RPMI7951 (cell line): Measurements from ENCODE around the gene DNAJB8. TPM values are rescaled to one million over a fixed set of nuclear protein-coding genes. Genes with fewer than 3 reads are reported as not detected.
A peak's percentile ranks its signal among the peaks of the same experiment; 100 is the strongest.

Experiments
- DNase-seq: peaks from one replicate; pipeline ENCODE4 v3.0.0-alpha.2; 2012; ENCODE audit warnings: low read depth
- total RNA-seq: library from RNA; depleted of rRNA; stranded (reverse); fragments of >200 nt; shearing (Covaris generic); gene quantifications from 2 replicates; pipeline ENCODE4 v1.2.3, GENCODE V29; 2014

Gene DNAJB8
- total RNA-seq, 1 experiment from 2014 or later: not detected

GRCh38 chr3:128494367-128494650 lies 27.6 kb upstream of the DNAJB8 start:
- DNase-seq: no peak

- no peak for DNase-seq
Measured at GRCh38 chr3:128493570-128494366, 27.1 kb upstream of the DNAJB8 start.

- no peak for DNase-seq
Measured at GRCh38 chr3:128492671-128493569, 26.2 kb upstream of the DNAJB8 start, which contains the start of gene GATA2. Gene GATA2, minus strand, starts transcription at chr3:128493201. Its CDS starts 6,170 bp downstream, at chr3:128487031.

GRCh38 chr3:128491941-128492670 lies 25.4 kb upstream of the DNAJB8 start:
- DNase-seq: no peak

GRCh38 chr3:128491691-128491940 lies 24.9 kb upstream of the DNAJB8 start:
- DNase-seq: no peak

- no peak for DNase-seq
Measured at GRCh38 chr3:128490915-128491690, 24.4 kb upstream of the DNAJB8 start.

- no peak for DNase-seq
Measured at GRCh38 chr3:128490650-128490914, 23.9 kb upstream of the DNAJB8 start.

GRCh38 chr3:128489927-128490649 lies 23.4 kb upstream of the DNAJB8 start:
- DNase-seq: peak; percentile 39

- no peak for DNase-seq
Measured at GRCh38 chr3:128489674-128489926, 22.9 kb upstream of the DNAJB8 start.

- no peak for DNase-seq
Measured at GRCh38 chr3:128488991-128489673, 22.4 kb upstream of the DNAJB8 start.

GRCh38 chr3:128488636-128488990 lies 21.9 kb upstream of the DNAJB8 start:
- DNase-seq: no peak

GRCh38 chr3:128487813-128488635 lies 21.3 kb upstream of the DNAJB8 start:
- peak; percentile 91 for DNase-seq

GRCh38 chr3:128487538-128487812 lies 20.8 kb upstream of the DNAJB8 start:
- DNase-seq: no peak

GRCh38 chr3:128486681-128487537 lies 20.2 kb upstream of the DNAJB8 start:
- DNase-seq: no peak

GRCh38 chr3:128486205-128486628 lies 19.5 kb upstream of the DNAJB8 start:
- DNase-seq: no peak

GRCh38 chr3:128485282-128486204 lies 18.9 kb upstream of the DNAJB8 start:
- DNase-seq: no peak

GRCh38 chr3:128484404-128485281 lies 18.0 kb upstream of the DNAJB8 start:
- peak; percentile 50 for DNase-seq
